H4 (cell line): ENCODE data around the gene EFCAB8. TPM values are rescaled to one million over a fixed set of nuclear protein-coding genes. Genes with fewer than 3 reads are reported as not detected.
"Not testable (repeated sequence)": the region's sequence is repeated elsewhere in the genome, so short reads cannot be mapped to it uniquely, and the experiment has no call there.

Source experiments
- DNase-seq: peaks from one replicate; pipeline ENCODE4 v3.0.0-alpha.2; 2015; ENCODE audit warnings: low spot score
- total RNA-seq: library from RNA; depleted of rRNA; stranded (reverse); fragments of >200 nt; shearing (Covaris generic); gene quantifications from 2 replicates; pipeline ENCODE4 v1.2.3, GENCODE V29; 2014

The EFCAB8 gene
- total RNA-seq, 1 experiment from 2014 or later = 0.04 TPM

GRCh38 chr20:32972181-32973076 is 113.7 kb downstream of the EFCAB8 start:
- DNase-seq = no peak

- DNase-seq = no peak
Observed at GRCh38 chr20:32973077-32973717, 114.5 kb downstream of the EFCAB8 start.

- not testable (repeated sequence) for DNase-seq
Observed at GRCh38 chr20:32974204-32975064, 115.7 kb downstream of the EFCAB8 start.

- DNase-seq = not testable (repeated sequence)
Observed at GRCh38 chr20:32975121-32975520, 116.4 kb downstream of the EFCAB8 start.

- peak; percentile 76 for DNase-seq
Observed at GRCh38 chr20:32975698-32976674, 117.3 kb downstream of the EFCAB8 start.

GRCh38 chr20:32976746-32977145 is 118.0 kb downstream of the EFCAB8 start:
- peak; percentile 45 for DNase-seq

GRCh38 chr20:32977281-32978008 is 118.7 kb downstream of the EFCAB8 start:
- no peak for DNase-seq

- DNase-seq = no peak
Observed at GRCh38 chr20:32978009-32978335, 119.2 kb downstream of the EFCAB8 start.

GRCh38 chr20:32979201-32979998 is 120.7 kb downstream of the EFCAB8 start:
- no peak for DNase-seq

GRCh38 chr20:32980131-32980941 is 121.6 kb downstream of the EFCAB8 start:
- DNase-seq = no peak

GRCh38 chr20:32980990-32981389 is 122.3 kb downstream of the EFCAB8 start:
- no peak for DNase-seq

- peak; percentile 33 for DNase-seq
Observed at GRCh38 chr20:32982617-32983458, 124.1 kb downstream of the EFCAB8 start.

- no peak for DNase-seq
Observed at GRCh38 chr20:32983459-32984112, 124.9 kb downstream of the EFCAB8 start.

GRCh38 chr20:32984196-32984595 is 125.5 kb downstream of the EFCAB8 start:
- DNase-seq = no peak

GRCh38 chr20:32984631-32985354 is 126.1 kb downstream of the EFCAB8 start:
- no peak for DNase-seq

GRCh38 chr20:32985596-32985995 is 126.9 kb downstream of the EFCAB8 start:
- DNase-seq = no peak
